22Rv1 (cell line): ENCODE data around the gene FBXL4.

Source experiments
- ZFX ChIP-seq: fragments of 450-650 bp; IDR thresholded peaks from 2 replicates; pipeline ENCODE4 v1.6.1; 2017; ENCODE audit warnings: antibody characterized with exemption, borderline replicate concordance
- TF ChIP-seq, protein P1 (sequence below): fragments of 450-650 bp; IDR thresholded peaks from 2 replicates; pipeline ENCODE4 v1.5.1; 2017; ENCODE audit warnings: mild to moderate bottlenecking

DNA sequence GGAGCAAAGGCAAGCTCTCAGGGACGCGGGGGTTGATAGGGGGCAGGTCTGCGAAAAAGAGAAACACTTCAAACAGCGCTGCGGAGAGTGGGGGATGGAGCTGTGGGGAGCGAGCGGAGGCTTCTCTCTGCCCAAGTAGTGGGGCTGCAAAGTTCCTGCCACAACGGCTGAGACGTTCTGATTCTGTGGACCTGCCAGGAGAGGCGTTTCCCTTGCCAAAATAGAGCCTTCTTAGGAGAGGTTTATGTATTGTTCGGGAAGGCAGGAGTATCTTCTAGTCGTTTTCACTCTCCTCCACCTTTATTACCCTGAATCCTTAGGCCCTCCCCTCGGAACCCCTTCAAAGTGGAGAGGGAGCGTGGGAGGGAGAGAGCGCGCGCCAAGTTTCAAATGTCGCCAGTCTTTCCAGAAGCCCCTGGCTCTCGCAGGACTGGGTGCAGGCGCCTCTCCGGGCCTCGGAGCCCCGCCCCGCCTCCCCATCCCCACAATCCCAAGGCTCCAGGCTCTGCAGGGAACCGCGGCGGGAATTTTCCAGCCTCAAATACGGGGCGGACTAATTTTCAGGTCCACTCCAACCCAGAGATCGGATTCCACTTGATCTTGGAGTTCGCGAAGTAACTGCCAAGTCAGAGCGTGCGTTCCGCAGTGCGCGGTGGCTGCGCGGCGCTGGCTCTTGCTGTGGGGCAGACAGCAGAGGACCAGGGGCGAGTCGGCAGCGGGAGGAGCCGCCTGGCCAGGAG lies 123.4 kb downstream of the FBXL4 start:
- TF ChIP-seq, protein P1, sequence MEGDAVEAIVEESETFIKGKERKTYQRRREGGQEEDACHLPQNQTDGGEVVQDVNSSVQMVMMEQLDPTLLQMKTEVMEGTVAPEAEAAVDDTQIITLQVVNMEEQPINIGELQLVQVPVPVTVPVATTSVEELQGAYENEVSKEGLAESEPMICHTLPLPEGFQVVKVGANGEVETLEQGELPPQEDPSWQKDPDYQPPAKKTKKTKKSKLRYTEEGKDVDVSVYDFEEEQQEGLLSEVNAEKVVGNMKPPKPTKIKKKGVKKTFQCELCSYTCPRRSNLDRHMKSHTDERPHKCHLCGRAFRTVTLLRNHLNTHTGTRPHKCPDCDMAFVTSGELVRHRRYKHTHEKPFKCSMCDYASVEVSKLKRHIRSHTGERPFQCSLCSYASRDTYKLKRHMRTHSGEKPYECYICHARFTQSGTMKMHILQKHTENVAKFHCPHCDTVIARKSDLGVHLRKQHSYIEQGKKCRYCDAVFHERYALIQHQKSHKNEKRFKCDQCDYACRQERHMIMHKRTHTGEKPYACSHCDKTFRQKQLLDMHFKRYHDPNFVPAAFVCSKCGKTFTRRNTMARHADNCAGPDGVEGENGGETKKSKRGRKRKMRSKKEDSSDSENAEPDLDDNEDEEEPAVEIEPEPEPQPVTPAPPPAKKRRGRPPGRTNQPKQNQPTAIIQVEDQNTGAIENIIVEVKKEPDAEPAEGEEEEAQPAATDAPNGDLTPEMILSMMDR: no peak
- no peak for TF ChIP-seq ZFX
